ENCODE data around the gene GAPVD1.

- TF ChIP-seq POLR2AphosphoS5 (IDR thresholded peaks at IDR 0.05; ENCODE audit: low read depth, low read length) (no peak), REST (IDR thresholded peaks at IDR 0.05; ENCODE audit: insufficient read depth in 1 of 2, low read depth in 2 of 2, low read length in 2 of 2) (no peak), TAF1 (IDR thresholded peaks at IDR 0.05; ENCODE audit: borderline replicate concordance, insufficient read depth, low read length) (no peak), FOXP2 (optimal IDR thresholded peaks at IDR 0.05; ENCODE audit: borderline replicate concordance, extremely low read depth, extremely low read length, insufficient read depth) (no peak), SIN3A (IDR thresholded peaks at IDR 0.05; ENCODE audit: borderline replicate concordance, insufficient read depth, low read length) (no peak)
Measured at GRCh38 chr9:125317704-125318103, 56.1 kb downstream of the GAPVD1 start.
